Right kidney (tissue), 9 donors: ENCODE results near the gene NELFB.

Experiments used
- DNase-seq: peaks from one replicate; pipeline ENCODE4 v3.0.0-alpha.2; 2016
- long read RNA-seq, 8 donors: transcript quantifications; one replicate each; lab custom pipeline, GENCODE V29; 2026

NELFB gene
- long read RNA-seq, donor 1, transcript NELFB-201 (13 exons, 2,698 nt): major isoform, 27 of 43 reads
- long read RNA-seq, donor 1, partial matches to known transcripts: 16 of 43 reads
- long read RNA-seq, donor 1, other reads (novel, unspliced or antisense): 0 of 43 reads
- long read RNA-seq, donor 2, transcript NELFB-201 (13 exons, 2,698 nt): major isoform, 19 of 19 reads
- long read RNA-seq, donor 2, partial matches to known transcripts: 0 of 19 reads
- long read RNA-seq, donor 2, other reads (novel, unspliced or antisense): 0 of 19 reads
- long read RNA-seq, donor 3, transcript NELFB-201 (13 exons, 2,698 nt): major isoform, 6 of 16 reads
- long read RNA-seq, donor 3, partial matches to known transcripts: 10 of 16 reads
- long read RNA-seq, donor 3, other reads (novel, unspliced or antisense): 0 of 16 reads
- long read RNA-seq, donor 4, transcript NELFB-201 (13 exons, 2,698 nt): major isoform, 7 of 23 reads
- long read RNA-seq, donor 4, partial matches to known transcripts: 16 of 23 reads
- long read RNA-seq, donor 4, other reads (novel, unspliced or antisense): 0 of 23 reads
- long read RNA-seq, donor 5, transcript NELFB-201 (13 exons, 2,698 nt): major isoform, 22 of 22 reads
- long read RNA-seq, donor 5, partial matches to known transcripts: 0 of 22 reads
- long read RNA-seq, donor 5, other reads (novel, unspliced or antisense): 0 of 22 reads
- long read RNA-seq, donor 6, transcript NELFB-201 (13 exons, 2,698 nt): major isoform, 16 of 45 reads
- long read RNA-seq, donor 6, partial matches to known transcripts: 29 of 45 reads
- long read RNA-seq, donor 6, other reads (novel, unspliced or antisense): 0 of 45 reads
- long read RNA-seq, donor 7, transcript NELFB-201 (13 exons, 2,698 nt): major isoform, 13 of 55 reads
- long read RNA-seq, donor 7, partial matches to known transcripts: 42 of 55 reads
- long read RNA-seq, donor 7, other reads (novel, unspliced or antisense): 0 of 55 reads
- long read RNA-seq, donor 8, transcript NELFB-201 (13 exons, 2,698 nt): major isoform, 7 of 7 reads
- long read RNA-seq, donor 8, partial matches to known transcripts: 0 of 7 reads
- long read RNA-seq, donor 8, other reads (novel, unspliced or antisense): 0 of 7 reads

- peak; percentile 85 for DNase-seq
These were observed at the start of gene NELFB for GRCh38 chr9:137254624-137255447. TSS of gene NELFB (plus strand) at chr9:137255327.

GRCh38 chr9:137206602-137207001, 48.5 kb upstream of the NELFB start:
- DNase-seq: no peak

- no peak for DNase-seq
These were observed 43.6 kb upstream of the NELFB start for GRCh38 chr9:137211532-137211931.

GRCh38 chr9:137212520-137212919, 42.6 kb upstream of the NELFB start:
- no peak for DNase-seq

GRCh38 chr9:137213160-137214060, 41.7 kb upstream of the NELFB start:
- no peak for DNase-seq

- no peak for DNase-seq
These were observed 40.5 kb upstream of the NELFB start for GRCh38 chr9:137214620-137215019.

- DNase-seq: no peak
These were observed 39.7 kb upstream of the NELFB start for GRCh38 chr9:137215196-137215986.

- no peak for DNase-seq
These were observed 38.8 kb upstream of the NELFB start for GRCh38 chr9:137216188-137216965.

GRCh38 chr9:137217276-137218211, 37.6 kb upstream of the NELFB start:
- no peak for DNase-seq

- DNase-seq: no peak
These were observed 36.8 kb upstream of the NELFB start for GRCh38 chr9:137218212-137218753.

GRCh38 chr9:137218754-137219271, 36.3 kb upstream of the NELFB start:
- DNase-seq: no peak

GRCh38 chr9:137219757-137220316, 35.3 kb upstream of the NELFB start:
- DNase-seq: no peak

GRCh38 chr9:137220317-137221094, 34.6 kb upstream of the NELFB start:
- DNase-seq: no peak

GRCh38 chr9:137221095-137221505, 34.0 kb upstream of the NELFB start:
- no peak for DNase-seq

- peak; percentile 31 for DNase-seq
These were observed 33.5 kb upstream of the NELFB start for GRCh38 chr9:137221506-137222111.
